ENCODE data around the gene PLCD3.

PLCD3 gene

GRCh38 chr17:45117848-45118646, 14.3 kb downstream of the PLCD3 start:
- no peak for DNase-seq (ENCODE audit: low read depth in 2 of 2)

GRCh38 chr17:45117334-45117733, 15.0 kb downstream of the PLCD3 start:
- DNase-seq (ENCODE audit: low read depth in 2 of 2), result no peak

DNA sequence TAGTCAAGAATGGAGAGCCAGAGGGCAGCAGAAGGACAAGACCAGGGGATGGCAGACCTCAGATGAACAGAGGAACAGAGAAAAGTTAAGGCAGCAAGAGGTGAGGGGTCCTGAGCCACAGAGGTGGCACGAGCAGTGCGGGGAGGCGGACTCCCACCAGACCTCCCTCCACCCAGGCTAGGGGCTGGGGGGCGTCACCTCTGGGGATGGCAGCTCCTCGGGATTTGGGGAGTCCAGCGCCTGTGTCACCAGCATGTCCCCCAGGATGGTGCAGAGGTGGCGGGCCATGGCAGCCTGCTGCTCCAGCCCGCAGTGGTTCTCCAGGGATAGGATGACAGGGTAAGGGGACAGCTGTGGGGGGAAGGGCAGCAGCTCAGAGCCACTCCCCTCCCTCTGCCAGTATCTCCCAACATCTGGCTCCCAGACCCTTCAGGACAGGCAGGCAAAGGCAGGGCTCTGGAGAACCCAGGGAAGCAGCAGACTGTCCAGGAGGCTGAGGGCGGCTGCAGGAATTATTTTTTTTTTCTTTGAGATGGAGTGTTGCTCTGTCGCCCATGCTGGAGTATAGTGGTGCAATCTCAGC, 15.8 kb downstream of the PLCD3 start:
- no peak for DNase-seq (ENCODE audit: low read depth in 2 of 2)

DNA sequence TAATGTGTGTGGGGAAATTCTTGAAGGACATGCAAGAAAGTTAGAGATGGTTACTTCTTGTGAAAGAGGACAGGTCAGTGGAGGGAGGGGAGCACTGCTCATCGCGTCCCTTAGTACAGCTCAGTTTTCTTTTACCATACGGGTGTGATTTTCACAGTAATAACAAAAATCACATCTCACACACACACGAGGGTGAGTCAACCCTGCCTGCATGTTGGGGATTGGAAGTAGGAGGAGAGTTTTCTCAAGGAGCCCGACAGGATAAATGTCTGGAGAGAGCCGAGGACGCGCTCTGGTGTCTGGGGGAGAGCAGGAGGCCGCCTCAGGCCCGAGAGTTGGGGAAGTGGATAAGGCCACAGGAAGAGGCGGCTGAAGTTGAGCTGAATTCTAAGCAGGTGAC, 16.4 kb downstream of the PLCD3 start:
- no peak for DNase-seq (ENCODE audit: low read depth in 2 of 2)

DNA sequence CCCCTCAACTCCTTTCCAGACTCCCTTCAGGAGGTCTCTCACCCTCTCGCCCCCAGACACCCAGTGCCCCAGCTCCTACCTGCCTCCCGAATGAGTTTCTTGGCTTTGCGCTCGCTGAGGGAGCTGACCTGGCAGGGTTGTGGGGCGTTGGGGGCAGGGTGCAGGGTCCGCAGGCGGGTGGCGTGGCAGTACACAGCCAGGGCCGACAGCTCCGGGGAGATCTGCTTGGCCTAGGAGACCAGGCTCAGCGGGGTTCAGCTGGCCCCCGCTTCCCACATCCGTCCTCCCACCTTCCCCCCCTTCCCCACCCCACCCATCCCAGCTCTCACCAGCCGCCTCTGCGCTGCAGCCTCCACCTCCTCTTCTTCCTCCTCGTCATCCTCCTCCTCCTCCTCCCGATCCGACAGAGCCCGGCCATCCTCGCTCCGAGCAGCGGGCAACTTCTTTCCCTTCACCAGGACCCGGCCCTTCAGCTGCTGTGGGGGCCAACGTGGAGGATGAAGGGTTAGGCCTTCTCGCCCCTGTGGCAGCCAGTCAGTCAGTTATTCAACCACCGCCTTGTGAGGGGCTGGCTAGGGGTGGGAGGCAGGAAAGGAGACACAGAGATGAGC, 17.2 kb downstream of the PLCD3 start:
- DNase-seq (ENCODE audit: low read depth in 2 of 2), result no peak

- no peak for DNase-seq (ENCODE audit: low read depth in 2 of 2)
These were observed 18.0 kb downstream of the PLCD3 start for GRCh38 chr17:45114117-45114932.

- DNase-seq (ENCODE audit: low read depth in 2 of 2), result no peak
These were observed 18.9 kb downstream of the PLCD3 start for GRCh38 chr17:45113424-45113754.

DNA sequence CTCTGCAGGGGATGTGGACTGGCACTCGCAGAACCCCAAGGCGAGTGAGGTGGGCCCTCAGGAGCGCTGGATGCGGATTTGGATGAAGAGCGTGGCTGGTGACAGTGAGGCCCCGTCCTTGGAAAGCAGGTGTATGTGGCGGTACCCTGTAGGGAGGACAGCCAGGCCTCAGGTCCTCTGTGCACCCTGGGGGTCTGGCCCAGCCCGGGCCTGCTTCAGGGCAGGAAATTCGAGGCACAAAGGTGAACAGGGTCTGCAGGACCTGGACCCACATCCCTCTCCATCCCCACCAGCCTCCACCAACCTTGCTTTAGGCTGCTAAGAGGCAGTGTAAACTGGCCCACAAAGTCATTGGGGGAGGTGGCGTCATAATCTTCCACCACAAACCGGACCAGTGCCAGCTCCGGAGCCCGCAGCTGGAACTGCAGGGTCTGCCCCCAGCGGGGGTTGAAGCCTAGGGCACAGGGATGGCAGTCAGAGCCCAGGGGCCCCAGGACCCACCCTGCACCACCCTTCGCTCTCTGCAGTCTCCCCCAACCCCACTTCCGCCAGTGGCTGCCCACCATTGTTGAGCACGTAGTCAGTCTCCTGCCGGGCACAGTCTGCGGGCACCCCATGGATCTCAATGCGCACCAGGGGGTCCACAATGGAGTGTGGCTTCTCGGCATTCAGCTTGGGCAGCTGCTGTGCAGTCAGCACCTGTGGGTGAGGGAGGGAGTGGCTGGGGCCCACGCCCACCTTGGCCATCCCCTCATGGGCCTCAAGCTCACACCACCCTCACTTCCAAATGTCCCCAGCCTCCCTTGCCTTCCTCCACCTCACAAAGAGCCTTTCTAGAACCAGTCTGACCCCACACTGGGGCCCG, 19.5 kb downstream of the PLCD3 start:
- no peak for DNase-seq (ENCODE audit: low read depth in 2 of 2)

- DNase-seq (ENCODE audit: low read depth in 2 of 2), result no peak
These were observed 20.5 kb downstream of the PLCD3 start for GRCh38 chr17:45111850-45112249.

- no peak for DNase-seq (ENCODE audit: low read depth in 2 of 2)
These were observed 21.4 kb downstream of the PLCD3 start for GRCh38 chr17:45110676-45111611.

- DNase-seq (ENCODE audit: low read depth in 2 of 2), result no peak
These were observed 23.5 kb downstream of the PLCD3 start for GRCh38 chr17:45108595-45109521.

DNA sequence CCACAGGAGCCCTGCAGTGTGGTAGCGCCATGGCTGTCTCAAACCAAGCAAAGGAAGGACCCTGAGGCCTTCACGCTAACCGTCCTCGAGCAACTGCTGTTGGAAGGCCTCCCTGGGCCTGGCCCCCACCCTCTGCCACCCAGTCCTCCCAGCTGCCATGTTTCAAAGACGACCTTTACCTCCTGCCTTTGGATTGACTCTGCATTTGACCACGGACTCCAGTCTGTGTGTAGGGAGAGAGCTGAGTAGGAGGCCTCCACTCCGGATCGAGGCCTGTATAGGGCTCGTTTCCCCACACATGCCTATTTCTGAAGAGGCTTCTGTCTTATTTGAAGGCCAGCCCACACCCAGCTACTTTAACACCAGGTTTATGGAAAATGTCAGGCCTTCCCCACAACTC, 24.3 kb downstream of the PLCD3 start:
- DNase-seq (ENCODE audit: low read depth in 2 of 2), result no peak

DNA sequence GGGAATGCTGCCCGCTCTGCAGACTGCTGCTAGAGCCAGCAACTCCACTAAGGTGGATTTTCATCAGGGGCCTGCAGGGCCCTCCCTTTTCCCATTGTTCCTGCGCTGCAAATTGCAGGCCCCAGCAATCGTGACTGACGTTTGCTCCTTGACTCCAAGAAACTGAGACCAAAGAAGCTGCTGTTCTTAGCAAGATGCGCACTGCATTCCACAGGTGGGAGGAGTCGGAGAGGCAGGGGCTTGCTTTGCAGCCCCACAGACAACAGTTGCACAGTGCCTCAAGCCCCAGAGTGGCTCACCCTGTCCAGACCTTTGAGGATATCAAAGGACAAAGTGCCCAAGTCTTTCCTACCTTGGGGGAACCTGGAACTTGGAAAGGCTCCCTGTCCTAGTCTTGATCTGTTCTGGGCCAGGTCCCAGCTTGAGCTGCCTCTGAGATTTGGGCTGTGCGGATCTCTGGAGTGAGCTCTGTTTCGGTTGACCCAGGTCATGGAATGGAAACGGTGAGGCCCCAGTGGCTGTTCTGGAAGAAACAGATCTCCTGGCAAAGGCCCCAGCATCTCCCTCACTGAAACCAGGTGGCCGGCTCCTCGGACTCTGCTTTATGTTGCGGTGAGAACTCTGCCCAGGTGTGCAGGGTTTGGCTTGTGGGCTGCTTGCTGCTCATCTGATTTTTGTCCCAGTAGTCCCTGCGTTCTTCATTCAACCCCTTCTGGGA, 24.9 kb downstream of the PLCD3 start:
- no peak for DNase-seq (ENCODE audit: low read depth in 2 of 2)

- no peak for DNase-seq (ENCODE audit: low read depth in 2 of 2)
These were observed 25.7 kb downstream of the PLCD3 start for GRCh38 chr17:45106582-45106981.

GRCh38 chr17:45106096-45106495, 26.2 kb downstream of the PLCD3 start:
- no peak for DNase-seq (ENCODE audit: low read depth in 2 of 2)

GRCh38 chr17:45104907-45105624, 27.2 kb downstream of the PLCD3 start:
- no peak for DNase-seq (ENCODE audit: low read depth in 2 of 2)

DNA sequence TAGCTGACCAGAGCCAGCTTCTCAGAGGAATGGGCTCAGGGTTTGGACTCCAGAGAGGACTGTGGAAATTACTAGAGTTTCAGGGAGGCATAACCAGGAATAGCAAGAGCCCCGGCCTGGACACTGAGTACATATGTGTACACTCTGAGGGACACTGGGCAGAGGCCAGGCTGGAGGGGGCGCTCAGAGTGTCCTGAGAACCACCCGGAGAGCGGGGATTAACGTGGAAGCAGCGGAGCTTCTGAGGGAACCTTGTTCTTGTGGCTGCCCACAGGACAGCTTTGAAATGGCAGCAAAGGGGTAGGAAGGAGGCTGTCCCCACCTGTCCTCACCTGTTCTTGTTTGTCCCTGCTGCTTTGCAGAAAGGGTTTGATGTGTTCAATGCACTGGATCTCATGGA, 27.8 kb downstream of the PLCD3 start:
- DNase-seq (ENCODE audit: low read depth in 2 of 2), result no peak

GRCh38 chr17:45104029-45104428, 28.3 kb downstream of the PLCD3 start:
- DNase-seq (ENCODE audit: low read depth in 2 of 2), result no peak
